DND-41 (cell line): ENCODE measurements around the gene ITGB5.
A peak's percentile ranks its signal among the peaks of the same experiment; 100 is the strongest.
"Not testable (repeated sequence)": the region's sequence is repeated elsewhere in the genome, so short reads cannot be mapped to it uniquely, and the experiment has no call there.

Experiments used
- ATAC-seq: fragments of 200-7000 bp; cut with Tn5 transposase; 3 replicates; pipeline ENCODE4 v1.9.1; 2021; ENCODE audit warnings: low read depth; ENCODE audit not compliant: insufficient read depth
- DNase-seq: peaks from one replicate; pipeline ENCODE4 v3.0.0-alpha.2; 2020
- H2AFZ ChIP-seq: 2 replicates; pipeline ENCODE4 v1.6.0; 2012; ENCODE audit warnings: low read depth, low read length
- H3K27ac ChIP-seq: 2 replicates; pipeline ENCODE4 v1.5.1; 2012; ENCODE audit warnings: low read length, inconsistent platforms
- H3K27me3 ChIP-seq: fragments of 200-600 bp; sonication (generic); 2 replicates; pipeline ENCODE4 v1.6.0; 2012; ENCODE audit warnings: low read length, mild to moderate bottlenecking, inconsistent platforms; ENCODE audit not compliant: insufficient read depth, poor library complexity
- H3K36me3 ChIP-seq: 2 replicates; pipeline ENCODE4 v1.5.1; 2012; ENCODE audit warnings: low read length, inconsistent platforms; ENCODE audit not compliant: insufficient read depth
- H3K4me1 ChIP-seq: 2 replicates; pipeline ENCODE4 v1.5.1; 2012; ENCODE audit warnings: mild to moderate bottlenecking, low read length; ENCODE audit not compliant: insufficient read depth
- H3K4me2 ChIP-seq: 2 replicates; pipeline ENCODE4 v1.6.0; 2012; ENCODE audit warnings: mild to moderate bottlenecking, moderate library complexity, low read length, inconsistent platforms; ENCODE audit not compliant: insufficient read depth
- H3K4me3 ChIP-seq, 2 experiments: fragments of 200-600 bp in 1 of 2; shearing (Covaris generic) in 1 of 2; 2 replicates each; pipeline ENCODE4 v1.5.1; 2012 to 2016; ENCODE audit warnings: inconsistent platforms in 2 of 2, low read length in 2 of 2, mild to moderate bottlenecking in 2 of 2, low read depth in 1 of 2, moderate library complexity in 1 of 2
- H3K79me2 ChIP-seq: 2 replicates; pipeline ENCODE4 v1.6.0; 2012; ENCODE audit warnings: low read length, inconsistent platforms; ENCODE audit not compliant: insufficient read depth
- H3K9ac ChIP-seq: 2 replicates; pipeline ENCODE4 v1.6.0; 2012; ENCODE audit warnings: low read depth, mild to moderate bottlenecking, inconsistent platforms, low read length, moderate library complexity
- H3K9me3 ChIP-seq: 2 replicates; pipeline ENCODE4 v1.5.1; 2012; ENCODE audit warnings: low read length, moderate library complexity, mild to moderate bottlenecking, inconsistent platforms; ENCODE audit not compliant: insufficient read depth, severe bottlenecking
- H4K20me1 ChIP-seq: 2 replicates; pipeline ENCODE4 v1.6.0; 2012; ENCODE audit warnings: low read length; ENCODE audit not compliant: insufficient read depth
- EZH2 ChIP-seq: IDR thresholded peaks from 3 replicates; pipeline ENCODE4 v1.6.1; 2012; ENCODE audit warnings: borderline replicate concordance, low read depth, mild to moderate bottlenecking, moderate library complexity, low read length, inconsistent platforms; ENCODE audit not compliant: severe bottlenecking
- TF ChIP-seq, protein P1 (sequence below): IDR thresholded peaks from 2 replicates; pipeline ENCODE4 v1.5.1; 2012; ENCODE audit warnings: borderline replicate concordance, low read length, moderate library complexity, mild to moderate bottlenecking; ENCODE audit not compliant: poor library complexity, severe bottlenecking; ENCODE audit errors: extremely low read depth

ITGB5 gene

DNA sequence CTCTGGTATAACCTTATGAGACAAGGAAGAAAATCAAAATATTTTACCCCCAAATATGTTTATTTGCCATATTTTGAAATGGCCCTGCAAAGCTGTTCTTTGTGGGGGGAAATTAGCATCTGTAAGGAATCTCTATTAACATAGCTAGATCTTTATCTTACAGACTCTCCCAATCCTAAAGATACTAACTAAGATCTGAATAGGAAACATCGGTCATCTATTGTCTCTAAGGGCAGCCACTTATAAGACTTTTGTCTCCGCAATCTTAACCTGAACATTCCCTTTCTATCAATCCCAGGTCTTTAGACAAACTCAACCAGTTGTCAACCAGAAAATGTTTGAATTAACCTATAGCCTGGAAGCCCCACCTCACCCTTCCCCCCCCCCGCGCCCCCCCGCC lies 135.7 kb downstream of the ITGB5 start:
- H3K4me2 ChIP-seq: no peak overlapping the region
- no peak overlapping the region for H3K27ac ChIP-seq
- H3K36me3 ChIP-seq: peaks cover 9% of the 10 kb centered on the region; the same call in 1 of the 2 replicates
- H3K27me3 ChIP-seq: no peaks in the 10 kb centered on the region
- H3K4me3 ChIP-seq: no peak overlapping the region
- no peak overlapping the region for H2AFZ ChIP-seq
- DNase-seq (no peak), ATAC-seq (no peak)
- no peaks in the 10 kb centered on the region; the same call in 1 of the 2 replicates for H4K20me1 ChIP-seq
- TF ChIP-seq, protein P1, sequence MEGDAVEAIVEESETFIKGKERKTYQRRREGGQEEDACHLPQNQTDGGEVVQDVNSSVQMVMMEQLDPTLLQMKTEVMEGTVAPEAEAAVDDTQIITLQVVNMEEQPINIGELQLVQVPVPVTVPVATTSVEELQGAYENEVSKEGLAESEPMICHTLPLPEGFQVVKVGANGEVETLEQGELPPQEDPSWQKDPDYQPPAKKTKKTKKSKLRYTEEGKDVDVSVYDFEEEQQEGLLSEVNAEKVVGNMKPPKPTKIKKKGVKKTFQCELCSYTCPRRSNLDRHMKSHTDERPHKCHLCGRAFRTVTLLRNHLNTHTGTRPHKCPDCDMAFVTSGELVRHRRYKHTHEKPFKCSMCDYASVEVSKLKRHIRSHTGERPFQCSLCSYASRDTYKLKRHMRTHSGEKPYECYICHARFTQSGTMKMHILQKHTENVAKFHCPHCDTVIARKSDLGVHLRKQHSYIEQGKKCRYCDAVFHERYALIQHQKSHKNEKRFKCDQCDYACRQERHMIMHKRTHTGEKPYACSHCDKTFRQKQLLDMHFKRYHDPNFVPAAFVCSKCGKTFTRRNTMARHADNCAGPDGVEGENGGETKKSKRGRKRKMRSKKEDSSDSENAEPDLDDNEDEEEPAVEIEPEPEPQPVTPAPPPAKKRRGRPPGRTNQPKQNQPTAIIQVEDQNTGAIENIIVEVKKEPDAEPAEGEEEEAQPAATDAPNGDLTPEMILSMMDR: no peak
- no peak for TF ChIP-seq EZH2
- no peaks in the 10 kb centered on the region for H3K79me2 ChIP-seq
- no peak overlapping the region for H3K9ac ChIP-seq
- no peaks in the 10 kb centered on the region for H3K4me1 ChIP-seq
- H3K9me3 ChIP-seq: peaks cover 3% of the 10 kb centered on the region

DNA sequence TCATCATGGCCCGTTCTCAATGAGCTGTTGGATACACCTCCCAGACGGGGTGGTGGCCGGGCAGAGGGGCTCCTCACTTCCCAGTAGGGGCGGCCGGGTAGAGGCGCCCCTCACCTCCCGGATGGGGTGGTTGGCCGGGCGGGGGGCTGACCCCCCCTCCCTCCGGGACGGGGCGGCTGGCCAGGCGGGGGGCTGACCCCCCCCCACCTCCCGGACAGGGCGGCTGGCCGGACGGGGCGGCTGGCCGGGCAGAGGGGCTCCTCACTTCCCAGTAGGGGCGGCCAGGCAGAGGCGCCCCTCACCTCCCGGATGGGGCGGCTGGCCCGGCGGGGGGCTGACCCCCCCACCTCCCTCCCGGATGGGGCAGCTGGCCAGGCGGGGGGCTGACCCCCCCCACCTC lies 137.3 kb downstream of the ITGB5 start:
- H2AFZ ChIP-seq, H3K9me3 ChIP-seq, H3K4me1 ChIP-seq, DNase-seq, ATAC-seq, H3K27ac ChIP-seq, H3K27me3 ChIP-seq, H3K4me2 ChIP-seq, H3K79me2 ChIP-seq, H4K20me1 ChIP-seq, H3K9ac ChIP-seq, H3K4me3 ChIP-seq: not testable (repeated sequence)
- H3K36me3 ChIP-seq: peaks cover 25% of the 10 kb centered on the region; the same call in 1 of the 2 replicates

DNA sequence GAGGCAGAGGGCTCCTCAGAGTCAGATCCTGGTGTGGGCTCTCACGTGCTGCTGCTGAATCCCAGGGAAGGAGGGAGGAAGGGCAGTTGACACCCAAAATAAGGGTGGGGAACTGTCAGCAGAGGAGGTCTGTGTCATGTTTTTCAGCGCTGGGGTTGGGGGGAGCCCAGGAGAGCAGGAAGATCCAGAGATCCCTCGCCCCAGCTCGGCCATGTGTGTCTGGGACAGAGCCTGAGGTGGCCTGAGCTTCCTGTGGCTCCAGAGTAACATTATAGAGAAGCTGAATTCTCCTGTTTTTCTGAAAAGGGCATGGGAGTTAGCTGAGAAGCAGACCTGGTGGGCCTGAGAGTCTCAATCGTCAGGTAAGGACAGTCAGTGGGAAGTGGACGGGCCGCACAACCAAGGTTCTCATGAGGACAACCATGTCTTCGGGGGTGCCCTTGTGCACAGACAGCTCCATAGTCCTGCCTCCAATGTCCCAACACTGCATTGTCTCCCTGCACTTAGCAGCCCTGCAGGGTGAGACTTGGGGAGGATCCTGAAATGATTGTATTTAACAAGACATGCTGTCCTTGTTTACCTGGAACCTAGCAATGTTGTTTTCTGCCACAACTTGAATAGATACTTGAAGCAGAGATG lies 138.5 kb downstream of the ITGB5 start:
- Histone ChIP-seq H3K9me3 (peaks cover 3% of the 10 kb centered on the region), H3K36me3 (peaks cover 37% of the 10 kb centered on the region), H2AFZ (no peak overlapping the region), H3K4me2 (no peak overlapping the region), H3K4me1 (no peaks in the 10 kb centered on the region), H3K27ac (no peak overlapping the region), H4K20me1 (no peaks in the 10 kb centered on the region; the same call in 1 of the 2 replicates), H3K4me3 (no peak overlapping the region), H3K9ac (no peak overlapping the region), H3K27me3 (no peaks in the 10 kb centered on the region), H3K79me2 (no peaks in the 10 kb centered on the region)
- TF ChIP-seq, protein P1: no peak
- TF ChIP-seq EZH2: no peak
- ATAC-seq (peak; percentile 43; the same call in 2 of the 3 replicates), DNase-seq (no peak)

DNA sequence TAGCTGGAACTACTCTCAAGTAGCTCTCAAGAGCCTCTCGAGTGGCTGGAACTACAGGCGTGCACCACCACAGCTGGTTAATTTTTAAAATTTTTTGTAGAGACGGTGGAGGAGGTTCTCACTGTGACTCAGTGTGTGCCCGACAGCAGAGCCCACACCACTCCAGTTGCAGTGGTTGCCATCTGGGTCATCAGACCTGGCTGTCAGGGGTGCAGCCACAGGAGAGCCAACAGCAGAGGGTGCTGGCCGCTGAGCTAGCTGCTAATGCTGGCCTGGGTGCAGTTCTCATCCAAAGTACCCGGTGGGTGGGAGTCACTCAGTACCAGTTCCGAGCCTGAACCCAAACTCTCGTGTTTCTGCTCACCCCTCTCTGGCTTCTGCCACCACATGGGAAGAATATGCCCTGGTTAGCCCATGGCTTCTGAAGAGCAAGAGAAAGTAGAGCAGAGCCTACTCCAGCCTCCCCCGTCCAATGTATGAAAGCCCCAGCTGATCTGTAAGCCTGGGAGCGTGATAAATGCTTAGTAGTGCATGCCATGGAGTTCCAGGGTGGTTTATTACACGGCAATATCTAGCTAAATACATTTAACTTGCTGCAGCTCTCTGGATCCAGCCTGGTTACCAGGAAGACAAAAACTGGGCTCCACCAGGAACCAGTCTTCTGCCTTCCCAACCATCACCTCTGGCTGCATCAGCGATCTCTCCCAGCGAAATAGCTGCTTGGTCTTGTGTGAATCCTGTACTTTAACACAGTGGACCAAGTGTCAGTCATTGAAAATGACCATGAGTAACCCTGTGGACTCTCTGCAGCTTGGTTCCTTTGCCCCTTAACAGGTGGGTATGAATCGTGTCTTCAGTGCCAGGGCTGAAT lies 139.8 kb downstream of the ITGB5 start:
- Histone ChIP-seq H4K20me1 (no peaks in the 10 kb centered on the region; the same call in 1 of the 2 replicates), H3K27me3 (no peaks in the 10 kb centered on the region), H3K9ac (no peak overlapping the region), H3K36me3 (peaks cover 46% of the 10 kb centered on the region), H2AFZ (no peak overlapping the region), H3K79me2 (no peaks in the 10 kb centered on the region), H3K27ac (no peak overlapping the region), H3K4me3 (no peak overlapping the region), H3K4me1 (no peaks in the 10 kb centered on the region), H3K9me3 (peaks cover 3% of the 10 kb centered on the region), H3K4me2 (no peak overlapping the region)
- DNase-seq: no peak
- ATAC-seq: 0 out of 3 replicates have a peak, but pooled peaks have one; percentile 36
- TF ChIP-seq EZH2: no peak
